GM23338 (cell line): ENCODE data around the gene HDHD5. TPM values are rescaled to one million over a fixed set of nuclear protein-coding genes. Genes with fewer than 3 reads are reported as not detected.

ENCODE experiments used
- ATAC-seq: fragments of 200-7000 bp; cut with Tn5 transposase; 3 replicates; pipeline ENCODE4 v1.9.1; 2020
- DNase-seq: peaks from one replicate; pipeline ENCODE4 v3.0.0-alpha.2; 2015; ENCODE audit warnings: low spot score
- H2AFZ ChIP-seq: fragments of 200-600 bp; sonication (generic); 2 replicates; pipeline ENCODE4 v1.8.0; 2016; ENCODE audit warnings: antibody characterized with exemption, mild to moderate bottlenecking, moderate library complexity
- H3F3A ChIP-seq: fragments of 200-600 bp; sonication (generic); replicated peaks from 2 replicates; pipeline ENCODE4 v1.8.0; 2017; ENCODE audit warnings: antibody characterized with exemption, mixed run types, low read depth
- H3K27ac ChIP-seq: fragments of 200-600 bp; sonication (generic); 2 replicates; pipeline ENCODE4 v1.6.1; 2016; ENCODE audit warnings: low read depth
- H3K27me3 ChIP-seq: fragments of 200-600 bp; sonication (generic); 2 replicates; pipeline ENCODE4 v1.8.0; 2016; ENCODE audit warnings: mild to moderate bottlenecking, mixed run types, moderate library complexity; ENCODE audit not compliant: insufficient read depth
- H3K36me3 ChIP-seq: fragments of 200-600 bp; sonication (generic); 2 replicates; pipeline ENCODE4 v1.8.0; 2016; ENCODE audit warnings: mild to moderate bottlenecking; ENCODE audit not compliant: insufficient read depth
- H3K4me1 ChIP-seq: fragments of 200-600 bp; sonication (generic); 2 replicates; pipeline ENCODE4 v1.8.0; 2016; ENCODE audit warnings: mild to moderate bottlenecking, moderate library complexity; ENCODE audit not compliant: insufficient read depth
- H3K4me2 ChIP-seq: fragments of 200-600 bp; sonication (generic); 2 replicates; pipeline ENCODE4 v1.7.1; 2017; ENCODE audit warnings: mixed run types
- H3K4me3 ChIP-seq: fragments of 200-600 bp; sonication (generic); 2 replicates; pipeline ENCODE4 v1.6.1; 2016; ENCODE audit warnings: mixed run types
- H3K79me2 ChIP-seq: fragments of 200-600 bp; sonication (generic); replicated peaks from 2 replicates; pipeline ENCODE4 v1.8.0; 2017; ENCODE audit warnings: mild to moderate bottlenecking; ENCODE audit not compliant: insufficient read depth
- H3K9me2 ChIP-seq: fragments of 200-600 bp; sonication (generic); 2 replicates; pipeline ENCODE4 v1.8.0; 2017; ENCODE audit not compliant: insufficient read depth
- H4K20me1 ChIP-seq: fragments of 200-600 bp; sonication (generic); replicated peaks from 2 replicates; pipeline ENCODE4 v1.8.0; 2017; ENCODE audit warnings: mild to moderate bottlenecking; ENCODE audit not compliant: insufficient read depth
- H3K27ac Mint-ChIP-seq: 2 replicates; pipeline ENCODE4 v1.8.0; 2020; ENCODE audit warnings: inconsistent platforms, mild to moderate bottlenecking, moderate library complexity, mixed read lengths
- H3K27me3 Mint-ChIP-seq: 3 replicates; pipeline ENCODE4 v1.8.0; 2022; ENCODE audit warnings: low read depth, mild to moderate bottlenecking, moderate library complexity, mixed read lengths, inconsistent platforms; ENCODE audit not compliant: insufficient read depth, poor library complexity
- H3K36me3 Mint-ChIP-seq: 3 replicates; pipeline ENCODE4 v1.8.0; 2021; ENCODE audit warnings: low read depth, mild to moderate bottlenecking, inconsistent platforms, moderate library complexity, mixed read lengths
- H3K4me1 Mint-ChIP-seq: 3 replicates; pipeline ENCODE4 v1.8.0; 2020; ENCODE audit warnings: mild to moderate bottlenecking, inconsistent platforms, mixed read lengths
- H3K4me3 Mint-ChIP-seq: 3 replicates; pipeline ENCODE4 v1.8.0; 2021; ENCODE audit warnings: moderate library complexity, mild to moderate bottlenecking, inconsistent platforms, mixed read lengths
- H3K9me3 Mint-ChIP-seq: 3 replicates; pipeline ENCODE4 v1.8.0; 2020; ENCODE audit warnings: moderate library complexity, mild to moderate bottlenecking, inconsistent platforms, mixed read lengths
- CREB1 ChIP-seq: fragments of 250-450 bp; sonication (Bioruptor Pico); IDR thresholded peaks from 2 replicates; pipeline ENCODE4 v1.5.0; 2020; ENCODE audit warnings: low read depth, mild to moderate bottlenecking, moderate library complexity
- CTCF ChIP-seq, 2 experiments: fragments of 200-600 bp in 1 of 2; sonication (generic) in 1 of 2; conservative IDR thresholded peaks; 2 replicates each; pipeline versions ENCODE4 v1.5.1 to v1.6.1; 2016 to 2017; ENCODE audit warnings: antibody characterized with exemption in 2 of 2, low read depth in 2 of 2, mild to moderate bottlenecking in 2 of 2, moderate library complexity in 1 of 2
- NANOG ChIP-seq: IDR thresholded peaks from 2 replicates; pipeline ENCODE4 v1.6.1; 2016; ENCODE audit warnings: antibody characterized with exemption, borderline replicate concordance
- POLR2AphosphoS5 ChIP-seq: IDR thresholded peaks from 2 replicates; pipeline ENCODE4 v1.6.1; 2016; ENCODE audit warnings: antibody characterized with exemption, low read depth
- ZNF331 ChIP-seq: fragments of 250-450 bp; sonication (Bioruptor Pico); IDR thresholded peaks from 2 replicates; pipeline ENCODE4 v1.5.0; 2020; ENCODE audit warnings: low read depth, mild to moderate bottlenecking, moderate library complexity
- polyA plus RNA-seq: library from polyadenylated mRNA; unstranded; fragments of >200 nt; fragmentation: Nextera tagmentation; extraction: Ambion mirVana; gene quantifications from 2 replicates; pipeline ENCODE4 v1.2.1, GENCODE V29; 2016
- total RNA-seq: library from RNA; depleted of rRNA; stranded (reverse); fragments of >200 nt; shearing (Covaris generic); gene quantifications from 2 replicates; pipeline ENCODE4 v1.2.3, GENCODE V29; 2014

HDHD5 gene
- total and polyA plus RNA-seq, 2 experiments from 2014 or later, result 70.0 to 116 TPM

GRCh38 chr22:17201285-17201945 lies 42.3 kb upstream of the HDHD5 start:
- peak; percentile 65 for DNase-seq
- TF ChIP-seq ZNF331, result no peak
- peak; percentile 49 to 54 for TF ChIP-seq CTCF (conservative IDR thresholded peaks at IDR 0.05; ENCODE audit: low read depth in 2 of 2)
- Histone ChIP-seq H3F3A (peaks cover 26% of the 10 kb centered on the region), H4K20me1 (no peaks in the 10 kb centered on the region), H3K4me1 (peaks cover 45% of the 10 kb centered on the region), H3K4me2 (no peak overlapping the region; the same call in 1 of the 2 replicates), H3K79me2 (no peaks in the 10 kb centered on the region), H2AFZ (no peak overlapping the region), H3K36me3 (no peaks in the 10 kb centered on the region), H3K27me3 (no peaks in the 10 kb centered on the region), H3K9me2 (no peaks in the 10 kb centered on the region; the same call in 1 of the 2 replicates), H3K27ac (peak overlapping the region; percentile 100), H3K4me3 (no peak overlapping the region)
- no peak overlapping the region for H3K27ac Mint-ChIP-seq
- H3K27me3 Mint-ChIP-seq, result peaks cover 18% of the 10 kb centered on the region
- ATAC-seq, result no peak
- no peaks in the 10 kb centered on the region for H3K9me3 Mint-ChIP-seq
- no peak overlapping the region; the same call in 2 of the 3 replicates for H3K4me3 Mint-ChIP-seq
- H3K4me1 Mint-ChIP-seq, result peaks cover 48% of the 10 kb centered on the region
- 0 out of 3 replicates have a peak, but pooled peaks cover 2% of the 10 kb centered on the region for H3K36me3 Mint-ChIP-seq

- DNase-seq, result peak; percentile 96
- Histone ChIP-seq H4K20me1 (no peaks in the 10 kb centered on the region), H3K4me2 (peak overlapping the region; percentile 86), H2AFZ (no peak overlapping the region), H3K9me2 (no peaks in the 10 kb centered on the region; the same call in 1 of the 2 replicates), H3K4me3 (peak overlapping the region; percentile 58), H3K27ac (peak overlapping the region; percentile 100), H3K79me2 (no peaks in the 10 kb centered on the region), H3K27me3 (no peaks in the 10 kb centered on the region), H3K4me1 (peaks cover 44% of the 10 kb centered on the region), H3K36me3 (no peaks in the 10 kb centered on the region), H3F3A (peaks cover 26% of the 10 kb centered on the region)
- Mint-ChIP-seq H3K27me3 (peaks cover 21% of the 10 kb centered on the region), H3K9me3 (no peaks in the 10 kb centered on the region), H3K4me1 (peaks cover 59% of the 10 kb centered on the region), H3K27ac (peak overlapping the region; percentile 99), H3K36me3 (0 out of 3 replicates have a peak, but pooled peaks cover 3% of the 10 kb centered on the region), H3K4me3 (peak overlapping the region; percentile 63)
- no peak for TF ChIP-seq CREB1
- TF ChIP-seq POLR2AphosphoS5, result peak; percentile 13
- peak; percentile 55 for ATAC-seq
These were observed 40.1 kb upstream of the HDHD5 start for GRCh38 chr22:17199003-17199731.

GRCh38 chr22:17198170-17199002 lies 39.3 kb upstream of the HDHD5 start:
- Histone ChIP-seq H3F3A (peaks cover 26% of the 10 kb centered on the region), H3K27ac (peak overlapping the region; percentile 100), H3K9me2 (no peaks in the 10 kb centered on the region; the same call in 1 of the 2 replicates), H2AFZ (no peak overlapping the region), H3K4me3 (peak overlapping the region; percentile 58), H3K4me1 (peaks cover 51% of the 10 kb centered on the region), H3K4me2 (peak overlapping the region; percentile 86), H3K27me3 (no peaks in the 10 kb centered on the region), H4K20me1 (no peaks in the 10 kb centered on the region), H3K79me2 (no peaks in the 10 kb centered on the region), H3K36me3 (no peaks in the 10 kb centered on the region)
- peaks cover 21% of the 10 kb centered on the region for H3K27me3 Mint-ChIP-seq
- peak overlapping the region; percentile 63 for H3K4me3 Mint-ChIP-seq
- H3K9me3 Mint-ChIP-seq, result no peaks in the 10 kb centered on the region
- DNase-seq (peak; percentile 98), ATAC-seq (peak; percentile 87)
- peaks cover 3% of the 10 kb centered on the region; the same call in 1 of the 3 replicates for H3K36me3 Mint-ChIP-seq
- peak overlapping the region; percentile 99 for H3K27ac Mint-ChIP-seq
- H3K4me1 Mint-ChIP-seq, result peaks cover 62% of the 10 kb centered on the region
- 0 out of 2 replicates have a peak, but pooled peaks have one; percentile 7 for TF ChIP-seq NANOG
- peak; percentile 3; the same call in 1 of the 2 replicates for TF ChIP-seq CREB1
